ENCODE results near the gene POLR1A.

DNA sequence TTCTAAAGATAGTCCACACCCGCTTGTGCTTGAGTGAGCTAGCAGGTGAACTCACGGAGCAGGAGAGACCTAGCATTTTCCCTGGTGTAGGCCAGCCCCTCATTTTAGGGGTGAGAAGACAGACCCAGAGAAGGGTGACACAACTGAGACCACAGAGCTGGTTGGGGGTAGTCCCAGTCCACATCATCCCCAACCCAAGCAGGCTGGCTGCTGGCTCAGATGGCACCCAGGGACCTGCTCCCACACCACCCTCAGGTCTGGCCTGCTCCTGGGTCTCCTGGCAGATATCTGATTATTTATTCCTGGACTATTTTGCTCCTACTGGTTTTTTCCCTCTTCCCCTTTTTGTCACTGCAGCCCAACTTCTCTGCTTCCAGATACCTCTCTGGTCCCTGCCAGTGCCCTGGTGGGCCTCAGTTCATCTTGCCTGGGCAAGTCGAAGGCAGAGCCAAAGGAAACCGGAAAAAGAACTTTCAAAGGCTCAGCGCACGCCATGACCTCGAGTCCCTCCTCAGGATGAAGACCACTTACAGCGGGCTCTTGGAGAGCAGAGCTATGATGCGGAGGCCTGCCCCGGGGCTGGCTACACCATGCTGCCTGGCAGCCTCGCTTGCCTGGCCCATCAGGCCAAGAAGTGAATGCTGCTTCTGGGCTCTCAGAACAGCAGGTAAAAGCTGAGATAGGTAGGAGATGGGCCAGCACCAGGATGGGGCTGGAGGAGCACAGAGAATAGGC, 72.7 kb downstream of the POLR1A start:
- TF ChIP-seq, protein P1, sequence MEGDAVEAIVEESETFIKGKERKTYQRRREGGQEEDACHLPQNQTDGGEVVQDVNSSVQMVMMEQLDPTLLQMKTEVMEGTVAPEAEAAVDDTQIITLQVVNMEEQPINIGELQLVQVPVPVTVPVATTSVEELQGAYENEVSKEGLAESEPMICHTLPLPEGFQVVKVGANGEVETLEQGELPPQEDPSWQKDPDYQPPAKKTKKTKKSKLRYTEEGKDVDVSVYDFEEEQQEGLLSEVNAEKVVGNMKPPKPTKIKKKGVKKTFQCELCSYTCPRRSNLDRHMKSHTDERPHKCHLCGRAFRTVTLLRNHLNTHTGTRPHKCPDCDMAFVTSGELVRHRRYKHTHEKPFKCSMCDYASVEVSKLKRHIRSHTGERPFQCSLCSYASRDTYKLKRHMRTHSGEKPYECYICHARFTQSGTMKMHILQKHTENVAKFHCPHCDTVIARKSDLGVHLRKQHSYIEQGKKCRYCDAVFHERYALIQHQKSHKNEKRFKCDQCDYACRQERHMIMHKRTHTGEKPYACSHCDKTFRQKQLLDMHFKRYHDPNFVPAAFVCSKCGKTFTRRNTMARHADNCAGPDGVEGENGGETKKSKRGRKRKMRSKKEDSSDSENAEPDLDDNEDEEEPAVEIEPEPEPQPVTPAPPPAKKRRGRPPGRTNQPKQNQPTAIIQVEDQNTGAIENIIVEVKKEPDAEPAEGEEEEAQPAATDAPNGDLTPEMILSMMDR (IDR thresholded peaks at IDR 0.05; ENCODE audit: poor library complexity): no peak
- TF ChIP-seq EZH2phosphoT487 (IDR thresholded peaks at IDR 0.05; ENCODE audit: low read depth, severe bottlenecking, unreplicated experiment): no peak
- TF ChIP-seq EZH2 (IDR thresholded peaks at IDR 0.05; ENCODE audit: borderline replicate concordance): no peak
